Ishikawa (cell line): Measurements from ENCODE around the gene GRIA4.

Experiments used
- CEBPB ChIP-seq: IDR thresholded peaks from 2 replicates; pipeline ENCODE4 v1.6.1; 2012
- CREB1 ChIP-seq: IDR thresholded peaks from 2 replicates; pipeline ENCODE4 v1.6.1; 2012; ENCODE audit warnings: low read depth
- EGR1 ChIP-seq: IDR thresholded peaks from 2 replicates; pipeline ENCODE4 v1.6.1; 2012
- EP300 ChIP-seq: IDR thresholded peaks from 2 replicates; pipeline ENCODE4 v1.6.1; 2012; ENCODE audit warnings: borderline replicate concordance
- FOXM1 ChIP-seq: IDR thresholded peaks from 2 replicates; pipeline ENCODE4 v1.6.1; 2012; ENCODE audit warnings: low read depth, borderline replicate concordance
- MAX ChIP-seq: IDR thresholded peaks from 2 replicates; pipeline ENCODE4 v1.6.1; 2012
- NFIC ChIP-seq: IDR thresholded peaks from 2 replicates; pipeline ENCODE4 v1.6.1; 2012
- RAD21 ChIP-seq: IDR thresholded peaks from 2 replicates; pipeline ENCODE4 v1.6.1; 2012; ENCODE audit warnings: low read depth
- REST ChIP-seq: IDR thresholded peaks from 2 replicates; pipeline ENCODE4 v1.6.1; 2012; ENCODE audit warnings: low read depth, mild to moderate bottlenecking
- TAF1 ChIP-seq: IDR thresholded peaks from 2 replicates; pipeline ENCODE4 v1.6.1; 2012; ENCODE audit warnings: low read depth, mild to moderate bottlenecking
- TCF12 ChIP-seq: IDR thresholded peaks from 2 replicates; pipeline ENCODE4 v1.6.1; 2012; ENCODE audit warnings: low read depth
- TEAD4 ChIP-seq: IDR thresholded peaks from 2 replicates; pipeline ENCODE4 v1.6.1; 2012
- YY1 ChIP-seq: IDR thresholded peaks from 2 replicates; pipeline ENCODE4 v1.6.1; 2012; ENCODE audit warnings: low read depth
- ZBTB7A ChIP-seq: IDR thresholded peaks from 2 replicates; pipeline ENCODE4 v1.6.1; 2012; ENCODE audit warnings: low read depth
- TF ChIP-seq, protein P1 (sequence below): IDR thresholded peaks from 2 replicates; pipeline ENCODE4 v1.6.1; 2012

GRIA4 gene

GRCh38 chr11:105693075-105693759 lies 83.3 kb downstream of the GRIA4 start:
- TF ChIP-seq, protein P1, sequence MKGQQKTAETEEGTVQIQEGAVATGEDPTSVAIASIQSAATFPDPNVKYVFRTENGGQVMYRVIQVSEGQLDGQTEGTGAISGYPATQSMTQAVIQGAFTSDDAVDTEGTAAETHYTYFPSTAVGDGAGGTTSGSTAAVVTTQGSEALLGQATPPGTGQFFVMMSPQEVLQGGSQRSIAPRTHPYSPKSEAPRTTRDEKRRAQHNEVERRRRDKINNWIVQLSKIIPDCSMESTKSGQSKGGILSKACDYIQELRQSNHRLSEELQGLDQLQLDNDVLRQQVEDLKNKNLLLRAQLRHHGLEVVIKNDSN, result no peak
- TF ChIP-seq FOXM1 (no peak), CEBPB (no peak), REST (no peak), MAX (no peak), TAF1 (no peak), TCF12 (no peak), EGR1 (no peak), NFIC (no peak), ZBTB7A (no peak), EP300 (no peak)

DNA sequence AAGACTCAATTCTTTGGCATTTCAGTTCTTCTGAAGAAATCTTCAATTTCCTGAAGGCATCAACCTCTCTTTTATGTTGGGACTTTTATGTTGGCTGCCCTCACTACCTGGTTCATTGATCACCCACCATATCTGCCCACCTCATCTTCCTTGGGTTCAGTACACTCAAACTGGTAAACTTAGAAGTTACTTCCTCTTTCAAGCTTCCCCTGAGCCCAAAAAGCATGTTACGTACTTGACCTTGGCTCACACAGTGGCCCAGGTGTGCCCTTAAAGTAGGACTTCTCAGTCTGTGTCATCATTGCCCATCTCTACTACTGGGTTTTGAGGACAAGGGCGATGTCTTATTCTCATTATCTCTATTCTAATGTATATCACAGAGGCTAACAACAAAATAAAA lies 86.1 kb downstream of the GRIA4 start:
- TF ChIP-seq CREB1 (no peak), EGR1 (no peak), EP300 (no peak), FOXM1 (no peak), REST (no peak), TAF1 (no peak), ZBTB7A (no peak), YY1 (no peak), MAX (no peak), TEAD4 (no peak), NFIC (no peak), RAD21 (no peak), TCF12 (no peak), CEBPB (no peak)
- TF ChIP-seq, protein P1, result no peak

GRCh38 chr11:105697291-105697690 lies 87.4 kb downstream of the GRIA4 start:
- no peak for TF ChIP-seq FOXM1

DNA sequence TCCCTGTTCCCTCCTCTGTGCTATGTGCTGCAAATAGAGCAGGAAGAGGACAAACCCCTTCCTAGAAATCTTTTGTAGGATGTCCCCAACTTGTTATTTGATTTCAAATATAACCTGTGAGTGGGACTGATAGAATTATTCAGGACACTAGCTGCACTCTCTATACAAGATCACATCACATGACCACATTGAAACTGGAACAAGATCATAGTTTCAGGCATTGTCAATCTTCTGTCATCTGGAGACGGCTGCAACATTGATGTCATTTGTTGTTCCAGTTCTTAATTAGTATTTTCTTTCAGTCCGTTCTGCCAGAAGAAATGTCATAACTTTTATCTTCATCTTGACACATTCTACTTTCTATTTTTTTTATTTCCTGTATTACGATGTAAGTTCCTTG lies 89.3 kb downstream of the GRIA4 start:
- no peak for TF ChIP-seq CEBPB
- no peak for TF ChIP-seq NFIC
- no peak for TF ChIP-seq EGR1
- TF ChIP-seq, protein P1, result no peak
- TF ChIP-seq TEAD4, result no peak
- no peak for TF ChIP-seq REST
- TF ChIP-seq MAX, result no peak
- no peak for TF ChIP-seq EP300
- TF ChIP-seq CREB1, result no peak
- no peak for TF ChIP-seq ZBTB7A
- no peak for TF ChIP-seq FOXM1
- no peak for TF ChIP-seq TCF12
- no peak for TF ChIP-seq RAD21
- no peak for TF ChIP-seq YY1
- TF ChIP-seq TAF1, result no peak
